GM19467 (cell line): ENCODE measurements around the gene RNF182.

Source experiments
- ATAC-seq: cut with Tn5 transposase; IDR thresholded peaks from one replicate; pipeline ENCODE4 v1.9.1; 2021; ENCODE audit warnings: mild to moderate bottlenecking, moderate library complexity; ENCODE audit not compliant: unreplicated experiment

RNF182 gene

DNA sequence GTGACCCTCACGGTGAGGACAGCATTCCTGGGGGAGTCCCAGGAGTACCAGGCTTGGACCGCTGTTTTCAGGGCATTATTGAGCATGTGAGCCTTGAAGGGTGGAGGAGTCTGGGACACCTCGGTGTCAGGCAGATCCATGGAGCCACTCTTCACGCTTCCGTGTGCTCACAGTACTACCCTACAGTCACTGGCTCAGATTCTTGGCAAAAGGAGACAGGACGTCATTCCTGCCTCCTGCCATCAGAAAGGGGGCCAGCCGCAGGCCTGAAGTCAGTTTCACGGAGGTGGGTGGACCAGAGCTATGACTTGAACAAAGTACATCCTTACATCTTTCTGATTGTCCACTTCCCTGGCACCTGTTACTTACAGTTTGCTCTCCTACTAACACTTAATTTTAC is 103.9 kb downstream of the RNF182 start:
- ATAC-seq, result no peak

DNA sequence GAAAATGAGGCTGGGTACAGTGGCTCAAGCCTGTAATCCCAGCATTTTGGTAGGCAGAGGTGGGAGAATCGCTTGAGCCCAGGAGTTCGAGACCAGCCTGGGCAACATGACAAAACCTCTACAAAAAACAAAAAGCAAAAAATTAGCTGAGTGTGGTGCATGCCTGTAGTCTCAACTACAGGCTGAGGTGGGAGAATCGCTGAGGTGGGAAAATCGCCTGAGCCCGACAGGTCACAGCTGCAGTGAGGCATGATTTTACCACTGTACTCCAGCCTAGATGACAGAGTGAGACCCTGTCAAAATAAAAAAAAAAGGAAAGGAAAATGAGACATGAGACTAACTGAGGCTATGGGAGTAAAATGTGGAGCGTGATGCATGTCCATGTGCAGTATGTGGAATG is 104.9 kb downstream of the RNF182 start:
- no peak for ATAC-seq
